WTC11 (cell line): ENCODE measurements around the gene TMEM217. TPM values are rescaled to one million over a fixed set of nuclear protein-coding genes. Genes with fewer than 3 reads are reported as not detected.

Experiments
- ATAC-seq: fragments of 200-7000 bp; cut with Tn5 transposase; 2 replicates; pipeline ENCODE4 v1.10.0; 2021; ENCODE audit warnings: mild to moderate bottlenecking, moderate library complexity
- CTCF ChIA-PET: fragments of 300-600 bp; sonication (Branson Sonifier 250); formaldehyde crosslinking; loops from one replicate; lab custom pipeline; 2021; ENCODE audit warnings: antibody characterized with exemption; lab: Charles Lee
- POLR2A ChIA-PET: fragments of 350-600 bp; sonication (Branson Sonifier 250); formaldehyde crosslinking; loops from one replicate; lab custom pipeline; 2021; ENCODE audit warnings: antibody characterized with exemption; lab: Charles Lee
- DNase-seq: peaks from one replicate; pipeline ENCODE4 v3.0.0; 2021; ENCODE audit warnings: low spot score
- H3K27ac Mint-ChIP-seq: 2 replicates; pipeline ENCODE4 v1.8.0; 2021; ENCODE audit warnings: mixed read lengths
- H3K27me3 Mint-ChIP-seq: 2 replicates; pipeline ENCODE4 v1.8.0; 2021; ENCODE audit warnings: low read depth, mild to moderate bottlenecking, moderate library complexity, mixed read lengths
- H3K36me3 Mint-ChIP-seq: 2 replicates; pipeline ENCODE4 v1.8.0; 2021; ENCODE audit warnings: mixed read lengths
- H3K4me1 Mint-ChIP-seq: 2 replicates; pipeline ENCODE4 v1.8.0; 2022; ENCODE audit warnings: mixed read lengths
- H3K4me3 Mint-ChIP-seq: 2 replicates; pipeline ENCODE4 v1.8.0; 2021; ENCODE audit warnings: mild to moderate bottlenecking, moderate library complexity, mixed read lengths
- H3K9me3 Mint-ChIP-seq: 2 replicates; pipeline ENCODE4 v1.8.0; 2021; ENCODE audit warnings: mixed read lengths
- AFF4 ChIP-seq: sonication (generic); formaldehyde crosslinking; IDR thresholded peaks from 2 replicates; pipeline ENCODE4 v1.8.1; 2023; ENCODE audit warnings: mild to moderate bottlenecking, missing genetic modification reagents, borderline replicate concordance
- CDX4 ChIP-seq: fragments of 250-450 bp; sonication (Bioruptor Pico); IDR thresholded peaks from 2 replicates; pipeline ENCODE4 v1.9.0; 2021; ENCODE audit warnings: moderate library complexity, mild to moderate bottlenecking, inconsistent platforms, borderline replicate concordance
- ELF4 ChIP-seq: sonication (generic); formaldehyde crosslinking; IDR thresholded peaks from 2 replicates; pipeline ENCODE4 v1.8.1; 2022; ENCODE audit warnings: low read depth, mild to moderate bottlenecking, moderate library complexity, missing genetic modification reagents
- FOXP1 ChIP-seq: sonication (generic); formaldehyde crosslinking; IDR thresholded peaks from 2 replicates; pipeline ENCODE4 v1.8.0; 2022; ENCODE audit warnings: missing genetic modification reagents, mild to moderate bottlenecking, moderate library complexity, borderline replicate concordance
- GRHL2 ChIP-seq: fragments of 250-450 bp; sonication (Bioruptor Pico); IDR thresholded peaks from 2 replicates; pipeline ENCODE4 v1.8.0; 2022; ENCODE audit warnings: mild to moderate bottlenecking, moderate library complexity; ENCODE audit not compliant: insufficient replicate concordance, severe bottlenecking
- JUN ChIP-seq: sonication (generic); formaldehyde crosslinking; IDR thresholded peaks from 2 replicates; pipeline ENCODE4 v1.8.0; 2023; ENCODE audit warnings: mild to moderate bottlenecking, missing genetic modification reagents
- NFATC4 ChIP-seq: fragments of 250-450 bp; sonication (Bioruptor Pico); IDR thresholded peaks from 2 replicates; pipeline ENCODE4 v1.9.0; 2021; ENCODE audit warnings: mild to moderate bottlenecking
- NFE2L1 ChIP-seq: sonication (generic); formaldehyde crosslinking; IDR thresholded peaks from 2 replicates; pipeline ENCODE4 v1.8.1; 2023; ENCODE audit warnings: missing genetic modification reagents
- NR2C2 ChIP-seq: sonication (generic); formaldehyde crosslinking; IDR thresholded peaks from 2 replicates; pipeline ENCODE4 v1.8.0; 2022; ENCODE audit warnings: mild to moderate bottlenecking, missing genetic modification reagents
- RELA ChIP-seq: sonication (generic); formaldehyde crosslinking; IDR thresholded peaks from 2 replicates; pipeline ENCODE4 v1.8.1; 2022; ENCODE audit warnings: missing genetic modification reagents, mild to moderate bottlenecking, borderline replicate concordance
- SMAD3 ChIP-seq: sonication (generic); formaldehyde crosslinking; IDR thresholded peaks from 2 replicates; pipeline ENCODE4 v1.8.0; 2022; ENCODE audit warnings: missing genetic modification reagents, mild to moderate bottlenecking, borderline replicate concordance
- SP1 ChIP-seq: sonication (generic); formaldehyde crosslinking; conservative IDR thresholded peaks from 2 replicates; pipeline ENCODE4 v1.8.1; 2022; ENCODE audit warnings: missing genetic modification reagents
- TCF7 ChIP-seq: sonication (generic); formaldehyde crosslinking; IDR thresholded peaks from 2 replicates; pipeline ENCODE4 v1.8.0; 2022; ENCODE audit warnings: mild to moderate bottlenecking, low read depth, missing genetic modification reagents, moderate library complexity
- TEAD1 ChIP-seq: sonication (generic); formaldehyde crosslinking; IDR thresholded peaks from 2 replicates; pipeline ENCODE4 v1.8.0; 2022; ENCODE audit warnings: mild to moderate bottlenecking, missing genetic modification reagents
- USF2 ChIP-seq: sonication (generic); formaldehyde crosslinking; IDR thresholded peaks from 2 replicates; pipeline ENCODE4 v1.8.1; 2023; ENCODE audit warnings: mild to moderate bottlenecking, missing genetic modification reagents, moderate library complexity
- ZBTB21 ChIP-seq: sonication (generic); formaldehyde crosslinking; IDR thresholded peaks from 2 replicates; pipeline ENCODE4 v1.8.1; 2023; ENCODE audit warnings: mild to moderate bottlenecking, missing genetic modification reagents, borderline replicate concordance
- total RNA-seq: library from RNA; stranded (reverse); gene quantifications from 3 replicates; pipeline ENCODE4 v1.2.3, GENCODE V29; 2021
- TF ChIP-seq, protein P1 (sequence below): sonication (generic); formaldehyde crosslinking; IDR thresholded peaks from 2 replicates; pipeline ENCODE4 v1.8.1; 2022; ENCODE audit warnings: mild to moderate bottlenecking, missing genetic modification reagents, moderate library complexity, borderline replicate concordance
- TF ChIP-seq, protein P2 (sequence below): sonication (generic); formaldehyde crosslinking; IDR thresholded peaks from 2 replicates; pipeline ENCODE4 v1.8.1; 2023; ENCODE audit warnings: mild to moderate bottlenecking, missing genetic modification reagents, moderate library complexity
- TF ChIP-seq, protein P3 (sequence below): sonication (generic); formaldehyde crosslinking; IDR thresholded peaks from 2 replicates; pipeline ENCODE4 v1.8.1; 2022; ENCODE audit warnings: low read depth, missing genetic modification reagents, borderline replicate concordance
- TF ChIP-seq, protein P4 (sequence below): fragments of 200-600 bp; IDR thresholded peaks from 2 replicates; pipeline ENCODE4 v1.8.0; 2022; ENCODE audit warnings: antibody characterized with exemption
- TF ChIP-seq, protein P5 (sequence below): sonication (generic); formaldehyde crosslinking; IDR thresholded peaks from 2 replicates; pipeline ENCODE4 v1.8.0; 2022; ENCODE audit warnings: mild to moderate bottlenecking, missing genetic modification reagents

Gene TMEM217
- total RNA-seq, 1 experiment from 2014 or later = 0.61 TPM

- POLR2A ChIA-PET = no interaction called here
- DNase-seq (no peak), ATAC-seq (no peak)
- no peaks in the 10 kb centered on the region for H3K4me1 Mint-ChIP-seq
- TF ChIP-seq NFATC4 (CRISPR knock-in tag) = no peak
- no peak for TF ChIP-seq ZBTB21
- TF ChIP-seq SP1 (CRISPR knock-in tag) = no peak
- TF ChIP-seq, protein P1, sequence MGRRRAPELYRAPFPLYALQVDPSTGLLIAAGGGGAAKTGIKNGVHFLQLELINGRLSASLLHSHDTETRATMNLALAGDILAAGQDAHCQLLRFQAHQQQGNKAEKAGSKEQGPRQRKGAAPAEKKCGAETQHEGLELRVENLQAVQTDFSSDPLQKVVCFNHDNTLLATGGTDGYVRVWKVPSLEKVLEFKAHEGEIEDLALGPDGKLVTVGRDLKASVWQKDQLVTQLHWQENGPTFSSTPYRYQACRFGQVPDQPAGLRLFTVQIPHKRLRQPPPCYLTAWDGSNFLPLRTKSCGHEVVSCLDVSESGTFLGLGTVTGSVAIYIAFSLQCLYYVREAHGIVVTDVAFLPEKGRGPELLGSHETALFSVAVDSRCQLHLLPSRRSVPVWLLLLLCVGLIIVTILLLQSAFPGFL (CRISPR knock-in tag) = no peak
- TF ChIP-seq NFE2L1 (CRISPR knock-in tag) = no peak
- TF ChIP-seq CDX4 (CRISPR knock-in tag) = no peak
- TF ChIP-seq TEAD1 (CRISPR knock-in tag) = no peak
- no peak overlapping the region for H3K27ac Mint-ChIP-seq
- CTCF ChIA-PET = no interaction called here
- no peaks in the 10 kb centered on the region for H3K9me3 Mint-ChIP-seq
- H3K27me3 Mint-ChIP-seq = no peaks in the 10 kb centered on the region
- H3K36me3 Mint-ChIP-seq = peaks cover 53% of the 10 kb centered on the region
- H3K4me3 Mint-ChIP-seq = no peak overlapping the region
Observed at GRCh38 chr6:37288247-37288646, 30.3 kb upstream of the TMEM217 start.

- H3K36me3 Mint-ChIP-seq = peaks cover 56% of the 10 kb centered on the region
- no peak for DNase-seq
- no peak for ATAC-seq
- H3K27ac Mint-ChIP-seq = no peak overlapping the region
- no peaks in the 10 kb centered on the region for H3K4me1 Mint-ChIP-seq
- H3K4me3 Mint-ChIP-seq = no peak overlapping the region
- no peaks in the 10 kb centered on the region for H3K27me3 Mint-ChIP-seq
- H3K9me3 Mint-ChIP-seq = no peaks in the 10 kb centered on the region
- ChIA-PET POLR2A (no interaction called here), CTCF (no interaction called here)
- TF ChIP-seq, protein P2, sequence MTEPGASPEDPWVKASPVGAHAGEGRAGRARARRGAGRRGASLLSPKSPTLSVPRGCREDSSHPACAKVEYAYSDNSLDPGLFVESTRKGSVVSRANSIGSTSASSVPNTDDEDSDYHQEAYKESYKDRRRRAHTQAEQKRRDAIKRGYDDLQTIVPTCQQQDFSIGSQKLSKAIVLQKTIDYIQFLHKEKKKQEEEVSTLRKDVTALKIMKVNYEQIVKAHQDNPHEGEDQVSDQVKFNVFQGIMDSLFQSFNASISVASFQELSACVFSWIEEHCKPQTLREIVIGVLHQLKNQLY = no peak
- no peak for TF ChIP-seq USF2 (CRISPR knock-in tag)
- TF ChIP-seq JUN (CRISPR knock-in tag) = no peak
- no peak for TF ChIP-seq ELF4 (CRISPR knock-in tag)
- no peak for TF ChIP-seq GRHL2 (CRISPR knock-in tag)
- TF ChIP-seq, protein P1 (CRISPR knock-in tag) = no peak
- no peak for TF ChIP-seq RELA (CRISPR knock-in tag)
- TF ChIP-seq, protein P3, sequence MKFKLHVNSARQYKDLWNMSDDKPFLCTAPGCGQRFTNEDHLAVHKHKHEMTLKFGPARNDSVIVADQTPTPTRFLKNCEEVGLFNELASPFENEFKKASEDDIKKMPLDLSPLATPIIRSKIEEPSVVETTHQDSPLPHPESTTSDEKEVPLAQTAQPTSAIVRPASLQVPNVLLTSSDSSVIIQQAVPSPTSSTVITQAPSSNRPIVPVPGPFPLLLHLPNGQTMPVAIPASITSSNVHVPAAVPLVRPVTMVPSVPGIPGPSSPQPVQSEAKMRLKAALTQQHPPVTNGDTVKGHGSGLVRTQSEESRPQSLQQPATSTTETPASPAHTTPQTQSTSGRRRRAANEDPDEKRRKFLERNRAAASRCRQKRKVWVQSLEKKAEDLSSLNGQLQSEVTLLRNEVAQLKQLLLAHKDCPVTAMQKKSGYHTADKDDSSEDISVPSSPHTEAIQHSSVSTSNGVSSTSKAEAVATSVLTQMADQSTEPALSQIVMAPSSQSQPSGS = no peak
- TF ChIP-seq TEAD1 (CRISPR knock-in tag) = no peak
- TF ChIP-seq, protein P4, sequence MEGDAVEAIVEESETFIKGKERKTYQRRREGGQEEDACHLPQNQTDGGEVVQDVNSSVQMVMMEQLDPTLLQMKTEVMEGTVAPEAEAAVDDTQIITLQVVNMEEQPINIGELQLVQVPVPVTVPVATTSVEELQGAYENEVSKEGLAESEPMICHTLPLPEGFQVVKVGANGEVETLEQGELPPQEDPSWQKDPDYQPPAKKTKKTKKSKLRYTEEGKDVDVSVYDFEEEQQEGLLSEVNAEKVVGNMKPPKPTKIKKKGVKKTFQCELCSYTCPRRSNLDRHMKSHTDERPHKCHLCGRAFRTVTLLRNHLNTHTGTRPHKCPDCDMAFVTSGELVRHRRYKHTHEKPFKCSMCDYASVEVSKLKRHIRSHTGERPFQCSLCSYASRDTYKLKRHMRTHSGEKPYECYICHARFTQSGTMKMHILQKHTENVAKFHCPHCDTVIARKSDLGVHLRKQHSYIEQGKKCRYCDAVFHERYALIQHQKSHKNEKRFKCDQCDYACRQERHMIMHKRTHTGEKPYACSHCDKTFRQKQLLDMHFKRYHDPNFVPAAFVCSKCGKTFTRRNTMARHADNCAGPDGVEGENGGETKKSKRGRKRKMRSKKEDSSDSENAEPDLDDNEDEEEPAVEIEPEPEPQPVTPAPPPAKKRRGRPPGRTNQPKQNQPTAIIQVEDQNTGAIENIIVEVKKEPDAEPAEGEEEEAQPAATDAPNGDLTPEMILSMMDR = no peak
- TF ChIP-seq, protein P5, sequence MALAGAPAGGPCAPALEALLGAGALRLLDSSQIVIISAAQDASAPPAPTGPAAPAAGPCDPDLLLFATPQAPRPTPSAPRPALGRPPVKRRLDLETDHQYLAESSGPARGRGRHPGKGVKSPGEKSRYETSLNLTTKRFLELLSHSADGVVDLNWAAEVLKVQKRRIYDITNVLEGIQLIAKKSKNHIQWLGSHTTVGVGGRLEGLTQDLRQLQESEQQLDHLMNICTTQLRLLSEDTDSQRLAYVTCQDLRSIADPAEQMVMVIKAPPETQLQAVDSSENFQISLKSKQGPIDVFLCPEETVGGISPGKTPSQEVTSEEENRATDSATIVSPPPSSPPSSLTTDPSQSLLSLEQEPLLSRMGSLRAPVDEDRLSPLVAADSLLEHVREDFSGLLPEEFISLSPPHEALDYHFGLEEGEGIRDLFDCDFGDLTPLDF (CRISPR knock-in tag) = no peak
- TF ChIP-seq AFF4 = no peak
- TF ChIP-seq SMAD3 (CRISPR knock-in tag) = no peak
- no peak for TF ChIP-seq FOXP1
- TF ChIP-seq TCF7 = no peak
- no peak for TF ChIP-seq NR2C2 (CRISPR knock-in tag)
Observed at GRCh38 chr6:37287519-37288157, 29.7 kb upstream of the TMEM217 start.
